Liver (tissue), 9 donors: ENCODE data around the gene FGD6. TPM values are rescaled to one million over a fixed set of nuclear protein-coding genes. Genes with fewer than 3 reads are reported as not detected.

Source experiments
- DNase-seq: peaks from one replicate; pipeline ENCODE4 v3.0.0-alpha.2; 2017; ENCODE audit warnings: low spot score
- H3K27ac ChIP-seq, 2 donors: one replicate each; pipeline ENCODE4 v1.7.0; 2013; ENCODE audit warnings: inconsistent platforms in 2 of 2, low read length in 2 of 2, control low read depth in 1 of 2, low read depth in 1 of 2, mild to moderate bottlenecking in 1 of 2
- H3K27me3 ChIP-seq, 4 donors: one replicate each; pipeline versions ENCODE4 v1.6.1 to v1.7.0; 2013; ENCODE audit warnings: low read length in 3 of 4, inconsistent platforms in 1 of 4, mild to moderate bottlenecking in 1 of 4, moderate library complexity in 1 of 4; ENCODE audit not compliant: control insufficient read depth in 4 of 4, insufficient read depth in 4 of 4
- H3K36me3 ChIP-seq, 4 donors: one replicate each; pipeline versions ENCODE4 v1.6.1 to v1.7.0; 2013; ENCODE audit warnings: low read length in 3 of 4, mild to moderate bottlenecking in 3 of 4, low read depth in 1 of 4, moderate library complexity in 1 of 4; ENCODE audit not compliant: control insufficient read depth in 4 of 4, insufficient read depth in 3 of 4
- H3K4me1 ChIP-seq, 4 donors: one replicate each; pipeline versions ENCODE4 v1.6.1 to v1.7.0; 2013; ENCODE audit warnings: low read length in 3 of 4, mild to moderate bottlenecking in 3 of 4, moderate library complexity in 1 of 4; ENCODE audit not compliant: control insufficient read depth in 4 of 4, insufficient read depth in 4 of 4
- H3K4me3 ChIP-seq, 3 donors: one replicate each; pipeline versions ENCODE4 v1.6.1 to v1.7.0; 2013; ENCODE audit warnings: low read length in 3 of 3, control low read depth in 1 of 3, low read depth in 1 of 3, mild to moderate bottlenecking in 1 of 3
- H3K9ac ChIP-seq, 2 donors: one replicate each; pipeline ENCODE4 v1.7.0; 2013; ENCODE audit warnings: low read length in 2 of 2, mild to moderate bottlenecking in 2 of 2, moderate library complexity in 2 of 2, control low read depth in 1 of 2, low read depth in 1 of 2
- H3K9me3 ChIP-seq, 4 donors: one replicate each; pipeline versions ENCODE4 v1.6.1 to v1.7.0; 2013; ENCODE audit warnings: low read length in 3 of 4; ENCODE audit not compliant: control insufficient read depth in 4 of 4
- EGR1 ChIP-seq, 2 donors: IDR thresholded peaks; 2 replicates each; pipeline ENCODE4 v1.6.1; 2016 to 2018; ENCODE audit warnings: antibody characterized with exemption in 2 of 2, low read depth in 2 of 2
- FOXA1 ChIP-seq: IDR thresholded peaks from 2 replicates; pipeline ENCODE4 v1.6.1; 2016; ENCODE audit warnings: antibody characterized with exemption
- FOXA2 ChIP-seq: IDR thresholded peaks from 2 replicates; pipeline ENCODE4 v1.6.1; 2016; ENCODE audit warnings: antibody characterized with exemption
- GABPA ChIP-seq, 2 donors: IDR thresholded peaks in 1 of 2; conservative IDR thresholded peaks in 1 of 2; 2 replicates each; pipeline ENCODE4 v1.6.1; 2016; ENCODE audit warnings: antibody characterized with exemption in 2 of 2, mild to moderate bottlenecking in 1 of 2, moderate library complexity in 1 of 2
- HNF4A ChIP-seq, 2 donors: conservative IDR thresholded peaks; 2 replicates each; pipeline ENCODE4 v1.6.1; 2016; ENCODE audit warnings: antibody characterized with exemption in 2 of 2, mild to moderate bottlenecking in 2 of 2
- HNF4G ChIP-seq: IDR thresholded peaks from 2 replicates; pipeline ENCODE4 v1.6.1; 2016; ENCODE audit warnings: antibody characterized with exemption
- JUND ChIP-seq, 2 donors: IDR thresholded peaks; 2 replicates each; pipeline ENCODE4 v1.6.1; 2016; ENCODE audit warnings: antibody characterized with exemption in 2 of 2
- MAX ChIP-seq: IDR thresholded peaks from 2 replicates; pipeline ENCODE4 v1.6.1; 2016; ENCODE audit warnings: antibody characterized with exemption
- NR2F2 ChIP-seq: IDR thresholded peaks from 2 replicates; pipeline ENCODE4 v1.6.1; 2016; ENCODE audit warnings: antibody characterized with exemption
- RAD21 ChIP-seq, 2 donors: IDR thresholded peaks; 2 replicates each; pipeline ENCODE4 v1.6.1; 2016; ENCODE audit warnings: antibody characterized with exemption in 2 of 2, mild to moderate bottlenecking in 2 of 2
- REST ChIP-seq: IDR thresholded peaks from 2 replicates; pipeline ENCODE4 v1.6.1; 2016; ENCODE audit warnings: antibody characterized with exemption, mild to moderate bottlenecking
- RXRA ChIP-seq, 2 donors: IDR thresholded peaks; 2 replicates each; pipeline ENCODE4 v1.6.1; 2017 to 2018; ENCODE audit warnings: antibody characterized with exemption in 2 of 2, mild to moderate bottlenecking in 1 of 2
- SP1 ChIP-seq: IDR thresholded peaks from 2 replicates; pipeline ENCODE4 v1.6.1; 2018; ENCODE audit warnings: antibody characterized with exemption, mild to moderate bottlenecking
- TAF1 ChIP-seq: conservative IDR thresholded peaks from 2 replicates; pipeline ENCODE4 v1.6.1; 2016; ENCODE audit warnings: antibody characterized with exemption, mild to moderate bottlenecking
- YY1 ChIP-seq: IDR thresholded peaks from 2 replicates; pipeline ENCODE4 v1.6.1; 2016; ENCODE audit warnings: antibody characterized with exemption, mild to moderate bottlenecking
- WGBS: extraction: QIAGEN DNeasy Blood & Tissue Kit; methylation state at CpG from one replicate; pipeline ENCODE4 v1.1.7; 2013; 5-methylcytosine and 5-hydroxymethylcytosine counted together
- polyA plus RNA-seq, 2 donors: library from polyadenylated mRNA; stranded (reverse) in 1 of 2; unstranded in 1 of 2; fragments of 200-250 nt in 1 of 2; fragments of >200 nt in 1 of 2; fragmentation: Nextera tagmentation in 1 of 2; extraction: Ambion mirVana in 1 of 2; gene quantifications; one replicate each; pipeline versions ENCODE4 v1.2.1 to v1.2.3, GENCODE V29; 2013 to 2015
- total RNA-seq, 2 donors: library from RNA; depleted of rRNA; stranded (reverse); fragments of >200 nt; gene quantifications; one replicate each; pipeline ENCODE4 v1.2.3, GENCODE V29; 2014
- TF ChIP-seq, protein P1 (sequence below): IDR thresholded peaks from 2 replicates; pipeline ENCODE4 v1.6.1; 2016; ENCODE audit warnings: antibody characterized with exemption
- TF ChIP-seq, protein P2 (sequence below): IDR thresholded peaks from 2 replicates; pipeline ENCODE4 v1.6.1; 2016; ENCODE audit warnings: antibody characterized with exemption
- TF ChIP-seq, protein P3 (sequence below): fragments of 150-350 bp; IDR thresholded peaks from 2 replicates; pipeline ENCODE4 v1.5.1; 2017; ENCODE audit warnings: improper control_type of control experiment, low read depth, low read length; ENCODE audit not compliant: missing input control
- donor health status: healthy.
- donor health status: healthy.
- donor health status: healthy.
- donor health status: healthy.
- donor health status: healthy.

Gene FGD6
- total RNA-seq: 1 to 10 TPM; 2.9 to 6.9 TPM
- 1 to 10 TPM in 1 of 2 donors, under 1 TPM in 1; 0.54 to 1.8 TPM for polyA plus RNA-seq

- TF ChIP-seq RXRA (IDR thresholded peaks at IDR 0.05): peak in 1 of 2 donors; percentile 25
- TF ChIP-seq, protein P1, sequence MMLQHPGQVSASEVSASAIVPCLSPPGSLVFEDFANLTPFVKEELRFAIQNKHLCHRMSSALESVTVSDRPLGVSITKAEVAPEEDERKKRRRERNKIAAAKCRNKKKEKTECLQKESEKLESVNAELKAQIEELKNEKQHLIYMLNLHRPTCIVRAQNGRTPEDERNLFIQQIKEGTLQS: peak; percentile 6
- peak; percentile 86 for TF ChIP-seq REST
- peak; percentile 96 for TF ChIP-seq YY1
- TF ChIP-seq NR2F2: peak; percentile 9
- TF ChIP-seq GABPA (IDR thresholded peaks at IDR 0.05 in 1 of 2, conservative IDR thresholded peaks at IDR 0.05 in 1 of 2): peak in 1 of 2 donors; percentile 20
- TF ChIP-seq MAX: peak; percentile 73
- peak in 1 of 2 donors; percentile 3 for TF ChIP-seq EGR1 (IDR thresholded peaks at IDR 0.05; ENCODE audit: low read depth in 2 of 2)
- no peak for TF ChIP-seq FOXA1
- TF ChIP-seq JUND (IDR thresholded peaks at IDR 0.05): no peak
- TF ChIP-seq TAF1: peak; percentile 92
- TF ChIP-seq HNF4A (conservative IDR thresholded peaks at IDR 0.05): peak; percentile 10 to 12
- TF ChIP-seq, protein P2, sequence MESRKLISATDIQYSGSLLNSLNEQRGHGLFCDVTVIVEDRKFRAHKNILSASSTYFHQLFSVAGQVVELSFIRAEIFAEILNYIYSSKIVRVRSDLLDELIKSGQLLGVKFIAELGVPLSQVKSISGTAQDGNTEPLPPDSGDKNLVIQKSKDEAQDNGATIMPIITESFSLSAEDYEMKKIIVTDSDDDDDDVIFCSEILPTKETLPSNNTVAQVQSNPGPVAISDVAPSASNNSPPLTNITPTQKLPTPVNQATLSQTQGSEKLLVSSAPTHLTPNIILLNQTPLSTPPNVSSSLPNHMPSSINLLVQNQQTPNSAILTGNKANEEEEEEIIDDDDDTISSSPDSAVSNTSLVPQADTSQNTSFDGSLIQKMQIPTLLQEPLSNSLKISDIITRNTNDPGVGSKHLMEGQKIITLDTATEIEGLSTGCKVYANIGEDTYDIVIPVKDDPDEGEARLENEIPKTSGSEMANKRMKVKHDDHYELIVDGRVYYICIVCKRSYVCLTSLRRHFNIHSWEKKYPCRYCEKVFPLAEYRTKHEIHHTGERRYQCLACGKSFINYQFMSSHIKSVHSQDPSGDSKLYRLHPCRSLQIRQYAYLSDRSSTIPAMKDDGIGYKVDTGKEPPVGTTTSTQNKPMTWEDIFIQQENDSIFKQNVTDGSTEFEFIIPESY: no peak
- peak; percentile 95 for TF ChIP-seq SP1
- TF ChIP-seq RAD21 (IDR thresholded peaks at IDR 0.05): peak; percentile 75 to 76
- no peak for TF ChIP-seq FOXA2
- peak; percentile 18 for TF ChIP-seq HNF4G
- TF ChIP-seq, protein P3, sequence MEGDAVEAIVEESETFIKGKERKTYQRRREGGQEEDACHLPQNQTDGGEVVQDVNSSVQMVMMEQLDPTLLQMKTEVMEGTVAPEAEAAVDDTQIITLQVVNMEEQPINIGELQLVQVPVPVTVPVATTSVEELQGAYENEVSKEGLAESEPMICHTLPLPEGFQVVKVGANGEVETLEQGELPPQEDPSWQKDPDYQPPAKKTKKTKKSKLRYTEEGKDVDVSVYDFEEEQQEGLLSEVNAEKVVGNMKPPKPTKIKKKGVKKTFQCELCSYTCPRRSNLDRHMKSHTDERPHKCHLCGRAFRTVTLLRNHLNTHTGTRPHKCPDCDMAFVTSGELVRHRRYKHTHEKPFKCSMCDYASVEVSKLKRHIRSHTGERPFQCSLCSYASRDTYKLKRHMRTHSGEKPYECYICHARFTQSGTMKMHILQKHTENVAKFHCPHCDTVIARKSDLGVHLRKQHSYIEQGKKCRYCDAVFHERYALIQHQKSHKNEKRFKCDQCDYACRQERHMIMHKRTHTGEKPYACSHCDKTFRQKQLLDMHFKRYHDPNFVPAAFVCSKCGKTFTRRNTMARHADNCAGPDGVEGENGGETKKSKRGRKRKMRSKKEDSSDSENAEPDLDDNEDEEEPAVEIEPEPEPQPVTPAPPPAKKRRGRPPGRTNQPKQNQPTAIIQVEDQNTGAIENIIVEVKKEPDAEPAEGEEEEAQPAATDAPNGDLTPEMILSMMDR: peak; percentile 53
- peak within 1 kb of the TSS; percentile 94 for H3K9ac ChIP-seq
- H3K4me1 ChIP-seq: peaks cover 3 to 18% (median 9%) of the 10 kb centered on the region in 4 donors
- H3K36me3 ChIP-seq: no peaks in the 10 kb centered on the region
- peak; percentile 97 for DNase-seq
- H3K4me3 ChIP-seq: peak within 1 kb of the TSS; percentile 95 to 98 (median 96)
- no peaks in the 10 kb centered on the region for H3K9me3 ChIP-seq
- peak within 1 kb of the TSS; percentile 92 to 98 for H3K27ac ChIP-seq
- no peaks in the 10 kb centered on the region for H3K27me3 ChIP-seq
- under 1% methylated on average over 75 of the region's 75 CpGs for WGBS
Measured at GRCh38 chr12:95217377-95218149, at the start of gene FGD6, which contains the start of gene VEZT. Gene FGD6 (minus strand): TSS chr12:95217467. CDS start chr12:95217240, 227 bp downstream. Gene VEZT (plus strand): TSS chr12:95217807. CDS start chr12:95217851, 44 bp downstream.
